HG02610 (cell line): Measurements from ENCODE around the gene IFNL4.
"Not testable (repeated sequence)": the region's sequence is repeated elsewhere in the genome, so short reads cannot be mapped to it uniquely, and the experiment has no call there.

Experiments used
- ATAC-seq: cut with Tn5 transposase; IDR thresholded peaks from one replicate; pipeline ENCODE4 v1.9.1; 2021; ENCODE audit warnings: mild to moderate bottlenecking, moderate library complexity; ENCODE audit not compliant: unreplicated experiment

IFNL4 gene

DNA sequence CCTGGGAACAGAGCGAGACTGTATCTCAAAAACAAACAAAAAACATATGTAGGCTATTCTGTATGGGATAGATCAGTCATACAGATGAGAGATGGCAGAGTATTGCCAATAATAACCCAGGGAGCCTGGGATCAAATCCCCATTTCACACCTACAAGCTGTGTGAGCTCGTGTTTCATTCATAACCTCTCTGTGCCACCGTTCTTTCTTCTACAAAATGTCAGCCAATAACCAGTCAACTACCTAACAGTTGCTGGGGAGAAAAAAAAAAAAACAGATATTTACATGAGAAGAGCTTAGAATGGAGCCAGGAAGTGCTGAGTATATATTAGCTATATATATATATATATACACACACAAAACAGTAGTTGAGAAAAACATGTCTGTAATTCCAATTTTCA lies 13.0 kb upstream of the IFNL4 start:
- no peak for ATAC-seq

DNA sequence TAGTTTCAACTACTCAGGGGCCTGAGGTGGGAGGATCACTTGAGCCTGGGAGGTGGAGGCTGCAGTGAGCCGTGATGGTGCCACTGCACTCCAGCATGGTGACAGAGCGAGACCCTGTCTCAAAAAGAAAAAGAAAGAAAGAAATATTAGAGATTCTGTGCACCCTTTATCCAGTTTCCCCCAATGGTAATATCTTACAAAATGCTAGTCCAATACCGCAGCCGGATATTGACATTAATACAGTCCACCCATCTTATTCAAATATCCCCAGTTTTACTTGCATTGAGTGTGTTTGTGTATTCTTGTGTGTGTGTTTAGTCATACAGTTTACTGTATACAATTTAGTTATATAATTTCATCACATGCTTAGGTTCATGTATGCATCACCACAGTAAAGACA lies 8.6 kb upstream of the IFNL4 start:
- no peak for ATAC-seq

DNA sequence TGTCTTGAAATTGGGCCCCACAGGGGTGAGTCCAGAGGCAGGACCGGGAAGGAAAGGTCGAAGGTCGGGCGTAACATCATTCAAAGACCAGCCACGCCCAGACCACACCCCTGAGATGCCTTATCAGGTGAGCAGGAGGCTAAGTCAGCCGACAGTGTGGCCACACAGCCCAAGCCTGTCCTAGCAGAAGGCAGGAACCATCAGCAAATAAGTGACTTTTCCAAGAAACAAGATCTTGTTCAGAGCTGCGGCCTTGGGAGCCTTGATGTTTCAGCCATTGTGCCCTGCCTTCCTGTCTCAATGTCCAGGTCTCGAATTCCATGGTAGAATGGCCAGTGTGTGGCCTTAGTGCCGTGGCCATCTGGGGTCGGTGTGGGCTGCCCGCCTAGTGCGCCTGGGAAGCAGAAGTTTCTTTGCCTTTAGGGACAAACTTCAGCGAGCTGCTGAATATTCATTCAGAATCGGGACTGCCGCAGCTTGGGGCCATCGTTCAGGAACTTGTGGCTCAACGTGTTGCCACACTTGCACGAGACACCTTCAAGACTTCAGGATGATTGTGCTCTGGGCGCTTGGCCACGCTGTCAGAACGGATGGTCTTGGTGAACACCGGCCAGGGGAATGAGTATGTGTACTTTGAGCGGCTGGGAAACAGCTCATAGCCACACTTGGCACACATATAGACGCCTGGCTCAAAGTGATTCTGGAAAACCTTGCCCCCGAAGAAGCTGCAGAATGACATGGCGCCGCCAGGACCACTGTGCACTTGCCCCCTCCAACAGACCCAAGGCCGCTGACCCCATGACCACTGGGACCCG lies 6.1 kb upstream of the IFNL4 start:
- ATAC-seq = no peak

DNA sequence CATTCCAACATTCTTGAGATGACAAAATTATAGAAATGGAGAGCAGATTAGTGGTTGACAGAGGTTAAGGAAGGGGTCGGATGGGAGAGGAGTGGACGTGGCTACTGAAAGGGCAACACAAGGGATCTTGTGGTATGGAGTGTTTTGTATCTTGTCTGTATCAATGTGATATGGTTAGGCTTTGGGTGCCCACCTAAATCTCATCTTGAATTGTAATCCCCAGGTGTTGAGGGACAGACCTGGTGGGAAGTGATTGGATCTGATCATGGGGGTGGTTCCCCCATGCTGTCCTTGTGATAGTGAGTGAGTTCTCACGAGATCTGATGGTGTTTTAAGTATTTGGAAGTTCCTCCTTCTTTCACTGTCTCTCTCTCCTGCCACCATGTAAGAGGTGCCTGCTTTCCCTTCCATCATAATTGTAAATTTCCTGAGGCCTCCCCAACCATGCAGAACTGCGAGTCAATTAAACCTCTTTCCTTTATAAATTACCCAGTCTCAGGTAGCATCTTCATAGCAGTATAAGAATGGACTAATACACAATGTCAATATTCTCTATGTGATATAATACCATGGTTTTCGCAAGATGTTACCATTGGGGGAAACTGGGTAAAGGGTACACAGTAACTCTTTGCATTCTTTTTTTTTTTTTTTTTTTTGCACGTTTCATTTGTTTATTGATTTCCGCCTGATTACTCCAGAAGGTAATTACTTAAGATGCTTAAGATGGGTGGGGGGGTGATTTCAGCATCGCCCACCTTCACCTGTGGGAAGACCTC lies 4.9 kb upstream of the IFNL4 start:
- no peak for ATAC-seq

GRCh38 chr19:39252458-39252857 lies 3.8 kb upstream of the IFNL4 start:
- ATAC-seq = no peak

DNA sequence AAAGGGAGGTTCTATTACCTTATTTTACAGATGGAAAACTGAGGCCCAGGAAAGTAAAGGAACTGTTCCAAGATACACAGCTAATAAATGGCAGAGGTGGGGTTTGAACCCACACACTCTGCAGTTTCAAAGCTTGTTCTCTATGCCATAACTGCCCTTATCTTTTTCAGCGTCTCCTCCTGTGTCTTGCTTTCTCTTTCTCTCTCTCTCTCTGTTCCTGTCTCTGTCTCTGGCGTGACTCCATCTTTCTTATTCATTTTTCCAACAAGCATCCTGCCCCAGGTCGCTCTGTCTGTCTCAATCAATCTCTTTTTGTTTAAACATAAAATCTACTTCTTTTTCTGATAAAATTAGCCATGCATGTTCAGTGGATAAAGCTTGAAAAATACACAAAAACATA lies 3.2 kb upstream of the IFNL4 start:
- no peak for ATAC-seq

DNA sequence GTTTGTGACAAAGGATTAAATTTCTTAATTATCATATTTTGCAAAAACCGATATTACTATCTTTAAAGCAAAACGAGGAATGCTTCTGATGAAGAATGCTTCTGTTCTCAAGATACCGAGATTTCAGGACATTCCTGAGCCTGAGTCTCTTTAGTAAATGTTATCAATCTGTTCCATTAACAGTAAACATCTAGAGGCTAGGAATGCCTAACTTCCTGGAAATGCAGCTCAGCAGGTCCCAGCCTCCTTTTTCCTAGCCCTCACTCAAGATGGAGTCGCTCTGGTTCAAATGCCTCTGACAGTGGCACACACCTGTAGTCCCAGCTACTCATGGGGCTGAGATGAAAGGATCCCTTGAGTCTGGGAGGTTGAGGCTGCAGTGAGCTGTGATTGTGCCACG lies 2.4 kb upstream of the IFNL4 start:
- ATAC-seq = no peak

DNA sequence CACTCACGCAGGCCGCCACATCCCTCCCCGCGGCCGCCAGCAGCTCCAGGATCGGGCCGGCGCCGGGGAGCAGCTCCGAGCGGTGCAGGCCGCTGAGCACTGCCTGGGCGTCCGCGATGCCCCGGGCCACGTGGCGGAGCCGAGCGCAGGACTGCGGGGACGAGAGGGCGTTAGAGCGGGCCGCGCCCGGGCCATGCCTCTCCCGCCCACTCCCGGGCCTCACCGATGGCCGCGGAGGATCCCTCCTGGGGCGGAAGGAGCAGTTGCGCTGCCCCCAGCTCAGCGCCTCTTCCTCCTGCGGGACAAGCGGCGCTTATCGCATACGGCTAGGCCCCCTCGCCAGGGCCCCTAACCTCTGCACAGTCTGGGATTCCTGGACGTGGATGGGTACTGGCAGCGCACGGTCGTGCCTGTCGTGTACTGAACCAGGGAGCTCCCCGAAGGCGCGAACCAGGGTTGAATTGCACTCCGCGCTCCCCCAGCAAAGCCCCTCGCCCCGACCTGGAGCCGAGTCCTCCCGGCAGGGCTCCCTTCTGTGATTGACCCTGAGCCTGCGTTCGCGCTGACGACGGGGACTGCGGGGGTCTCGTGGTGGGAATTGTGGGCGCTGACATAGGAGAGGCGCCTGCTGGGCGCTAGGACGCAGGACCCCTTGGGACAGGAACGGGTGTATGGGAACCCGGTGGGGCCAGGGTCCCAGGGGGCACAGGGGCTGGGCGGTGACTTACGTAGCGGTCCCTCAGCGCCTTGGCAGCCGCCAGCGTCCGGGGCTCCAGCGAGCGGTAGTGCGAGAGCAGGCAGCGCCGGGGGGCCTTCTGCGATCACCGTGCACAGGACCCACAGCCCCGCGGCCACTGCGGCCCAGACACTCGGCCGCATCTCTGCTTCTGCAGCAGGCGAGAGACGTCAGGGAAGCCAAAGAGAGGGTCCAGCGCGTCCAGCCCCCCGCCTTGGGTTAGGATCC lies 673 bp downstream of the IFNL4 start:
- no peak for ATAC-seq

GRCh38 chr19:39246951-39247669 lies 1.5 kb downstream of the IFNL4 start:
- no peak for ATAC-seq

DNA sequence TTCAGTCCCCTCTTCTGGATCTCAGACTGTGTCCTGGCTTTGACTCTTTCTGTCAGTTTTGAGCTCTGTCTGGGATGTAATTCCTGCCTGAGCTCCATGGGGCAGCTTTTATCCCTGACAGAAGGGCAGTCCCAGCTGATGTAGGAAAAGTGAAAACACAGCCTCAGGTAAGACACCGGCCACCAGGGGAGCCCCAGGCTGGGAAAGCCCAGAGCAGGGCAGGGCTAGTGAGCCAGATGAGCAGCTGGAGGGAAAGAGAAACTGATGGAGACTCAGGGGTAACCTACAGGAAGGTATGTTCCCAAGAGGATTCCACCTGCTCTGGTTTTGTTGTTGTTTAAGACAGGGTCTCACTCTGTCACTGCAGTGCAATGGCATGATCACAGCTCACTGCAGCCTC lies 3.5 kb downstream of the IFNL4 start:
- not testable (repeated sequence) for ATAC-seq

GRCh38 chr19:39244410-39245100 lies 4.1 kb downstream of the IFNL4 start, which contains the start of gene IFNL3:
IFNL3 (minus strand) TSS chr19:39245006; CDS start chr19:39244967, 39 bp downstream.
- not testable (repeated sequence) for ATAC-seq

- not testable (repeated sequence) for ATAC-seq
Observed at GRCh38 chr19:39243741-39244140, 4.9 kb downstream of the IFNL4 start.

DNA sequence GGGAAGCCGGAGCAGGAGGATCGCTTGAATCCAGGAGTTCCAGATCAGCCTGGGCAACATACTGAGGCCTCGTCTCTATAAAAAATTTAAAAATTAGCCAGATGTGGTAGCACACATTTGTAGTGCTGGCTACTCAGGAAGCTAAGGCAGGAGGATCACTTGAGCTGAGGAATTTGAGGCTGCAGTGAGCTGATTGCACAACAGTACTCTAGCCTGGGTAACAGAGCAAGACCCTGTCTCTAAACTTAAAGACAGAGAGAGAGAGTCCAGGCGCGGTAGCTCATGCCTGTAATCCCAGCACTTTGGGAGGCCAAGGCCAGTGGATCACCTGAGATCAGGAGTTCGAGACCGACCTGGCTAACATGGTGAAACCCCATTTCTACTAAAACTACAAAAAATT lies 8.2 kb downstream of the IFNL4 start:
- no peak for ATAC-seq

DNA sequence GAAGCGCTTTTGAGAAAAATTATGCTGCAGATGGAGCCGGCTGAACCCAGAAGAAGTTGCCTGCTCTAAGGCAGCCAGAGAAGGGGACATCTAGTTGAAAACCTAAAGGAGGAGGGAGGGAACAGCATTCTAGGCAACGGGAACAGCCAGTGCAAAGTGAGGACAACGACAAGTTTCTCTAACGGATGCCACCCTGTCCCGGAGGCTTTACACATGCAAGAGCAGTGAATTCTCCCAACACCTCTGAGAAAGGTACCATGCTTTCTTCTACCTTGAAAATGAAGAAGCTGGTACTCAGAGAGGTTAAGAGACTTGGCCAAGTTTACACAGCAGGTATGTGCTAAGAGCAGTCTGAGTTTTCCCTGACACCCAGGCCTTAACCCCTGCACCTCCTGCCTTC lies 9.7 kb downstream of the IFNL4 start:
- no peak for ATAC-seq

GRCh38 chr19:39238209-39238608 lies 10.4 kb downstream of the IFNL4 start:
- no peak for ATAC-seq

GRCh38 chr19:39237200-39238184 lies 11.2 kb downstream of the IFNL4 start:
- peak; percentile 82 for ATAC-seq

- no peak for ATAC-seq
Observed at GRCh38 chr19:39236527-39236926, 12.1 kb downstream of the IFNL4 start.

GRCh38 chr19:39232708-39233107 lies 15.9 kb downstream of the IFNL4 start:
- no peak for ATAC-seq
